GM21786 (cell line): ENCODE measurements around the gene BLM.
A peak's percentile ranks its signal among the peaks of the same experiment; 100 is the strongest.
"Not testable (repeated sequence)": the region's sequence is repeated elsewhere in the genome, so short reads cannot be mapped to it uniquely, and the experiment has no call there.

Experiments
- ATAC-seq: cut with Tn5 transposase; IDR thresholded peaks from one replicate; pipeline ENCODE4 v1.9.1; 2021; ENCODE audit not compliant: unreplicated experiment

BLM gene

DNA sequence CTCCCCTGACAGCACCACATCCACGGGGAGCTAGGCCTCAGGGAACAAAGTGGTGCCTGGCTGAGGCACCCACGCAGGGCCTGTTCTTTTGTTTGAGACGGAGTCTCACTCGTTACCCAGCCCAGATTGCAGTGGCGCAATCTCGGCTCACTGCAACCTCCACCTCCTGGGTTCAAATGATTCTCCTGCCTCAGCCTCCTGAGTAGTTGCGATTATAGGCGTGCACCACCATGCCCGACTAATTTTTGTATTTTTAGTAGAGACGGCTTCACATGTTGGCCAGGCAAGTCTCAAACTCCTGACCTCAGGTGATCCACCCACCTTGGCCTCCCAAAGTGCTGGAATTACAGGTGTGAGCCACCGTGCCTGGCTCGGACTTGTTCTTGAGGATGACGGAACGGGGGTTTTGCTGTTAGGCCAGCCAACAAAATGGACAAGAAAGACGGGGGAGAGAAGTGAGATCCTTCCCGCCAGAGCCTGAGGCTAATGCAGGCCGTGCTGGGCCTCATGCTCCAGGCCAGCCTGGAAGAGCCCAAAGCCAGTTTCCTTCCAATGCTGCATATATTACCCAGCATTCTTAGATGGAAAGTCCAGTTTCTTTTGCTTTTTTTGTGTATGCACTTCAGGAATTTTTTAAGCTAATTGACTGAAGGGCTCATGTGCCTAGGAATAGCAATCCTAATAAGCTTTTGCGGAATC lies 123.2 kb downstream of the BLM start:
- no peak for ATAC-seq

DNA sequence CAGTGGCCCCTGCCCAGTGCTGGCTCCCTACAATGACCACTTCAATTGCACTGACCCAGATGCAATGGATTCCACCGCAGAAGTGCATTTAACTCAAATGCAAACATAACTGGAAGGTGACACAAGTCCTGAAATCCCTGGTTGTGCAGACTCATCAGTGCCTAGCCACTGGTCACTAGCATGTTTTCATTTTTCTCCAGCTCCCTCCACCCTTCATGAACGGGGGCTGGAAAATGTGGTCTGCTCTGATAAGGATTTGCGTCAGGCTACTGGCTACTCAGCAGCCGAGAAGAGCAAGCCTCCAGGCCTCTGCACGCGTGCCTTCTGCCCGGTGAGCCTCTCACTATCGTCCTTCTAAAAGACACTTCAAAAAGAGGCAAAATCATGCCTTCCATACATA lies 123.8 kb downstream of the BLM start:
- no peak for ATAC-seq

DNA sequence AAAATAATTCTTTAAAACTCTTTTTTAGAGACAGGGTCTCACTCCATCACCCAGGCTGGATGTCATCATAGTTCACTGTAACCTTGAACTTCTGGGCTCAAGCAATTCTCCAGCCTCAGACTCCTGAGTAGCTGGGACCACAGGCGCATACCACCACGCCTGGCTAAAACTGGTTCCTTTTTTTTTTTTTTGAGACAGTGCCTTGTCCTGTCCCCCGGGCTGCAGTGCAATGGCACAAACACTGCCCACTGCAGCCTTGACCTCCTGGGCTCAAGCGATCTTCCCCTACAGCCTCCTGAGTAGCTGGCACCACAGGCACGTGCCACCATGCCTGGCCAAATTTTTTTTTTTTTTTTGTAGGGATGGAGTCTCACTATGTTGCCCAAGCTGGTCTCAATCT lies 127.5 kb downstream of the BLM start:
- ATAC-seq = no peak

DNA sequence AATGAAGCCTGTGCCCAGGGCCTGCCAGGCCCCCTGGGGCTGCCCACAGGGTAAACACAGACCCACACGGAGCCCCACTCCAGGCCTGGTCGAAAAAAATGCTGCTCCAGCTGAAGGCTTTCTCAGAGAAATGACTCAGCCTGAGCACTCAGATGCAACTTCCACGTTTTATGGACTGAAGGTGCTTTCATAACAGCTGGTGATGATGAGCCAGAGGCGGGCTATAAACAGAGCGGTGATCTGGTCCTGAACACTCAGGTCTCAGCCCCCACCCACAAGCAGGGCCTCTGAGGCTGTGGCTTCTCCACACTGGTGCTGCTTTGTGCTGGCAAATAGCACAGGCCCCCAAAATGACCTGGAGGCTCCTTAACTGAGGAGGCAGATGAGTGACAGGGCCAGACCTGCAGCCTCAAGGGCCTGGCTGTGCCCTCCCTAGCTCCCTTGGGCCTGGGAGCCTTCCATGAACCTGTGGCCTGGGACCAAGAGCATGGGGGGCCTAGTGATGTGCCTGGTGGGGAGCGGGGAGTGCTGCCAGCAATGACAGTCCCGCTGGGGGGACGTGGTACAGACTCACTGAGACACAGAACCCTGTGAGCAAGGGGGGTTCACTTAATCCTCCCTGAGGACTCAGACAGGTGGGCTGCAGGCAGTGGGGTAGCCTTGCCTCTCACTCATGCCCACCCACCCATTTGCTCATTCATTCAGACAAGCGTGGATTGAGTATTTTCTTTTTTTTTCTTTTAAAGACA lies 128.2 kb downstream of the BLM start:
- ATAC-seq = peak; percentile 90

DNA sequence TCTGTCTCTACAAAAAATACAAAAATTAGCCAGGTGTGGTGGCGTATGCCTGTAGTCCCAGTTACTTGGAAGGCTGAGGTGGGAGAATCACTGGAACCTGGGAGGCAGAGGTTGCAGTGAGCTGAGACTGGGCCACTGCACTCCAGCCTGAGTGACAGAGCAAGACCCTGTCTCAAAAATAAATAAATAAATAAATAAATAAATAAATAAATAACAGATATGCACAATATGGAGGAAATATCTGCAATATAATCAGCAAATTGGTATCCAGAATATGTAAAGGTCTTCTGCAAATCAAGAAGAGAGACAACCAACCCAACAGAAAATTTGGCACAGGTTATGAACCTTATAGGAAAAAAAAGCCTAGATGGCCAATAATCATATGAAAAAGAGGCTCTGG lies 132.3 kb downstream of the BLM start:
- not testable (repeated sequence) for ATAC-seq

DNA sequence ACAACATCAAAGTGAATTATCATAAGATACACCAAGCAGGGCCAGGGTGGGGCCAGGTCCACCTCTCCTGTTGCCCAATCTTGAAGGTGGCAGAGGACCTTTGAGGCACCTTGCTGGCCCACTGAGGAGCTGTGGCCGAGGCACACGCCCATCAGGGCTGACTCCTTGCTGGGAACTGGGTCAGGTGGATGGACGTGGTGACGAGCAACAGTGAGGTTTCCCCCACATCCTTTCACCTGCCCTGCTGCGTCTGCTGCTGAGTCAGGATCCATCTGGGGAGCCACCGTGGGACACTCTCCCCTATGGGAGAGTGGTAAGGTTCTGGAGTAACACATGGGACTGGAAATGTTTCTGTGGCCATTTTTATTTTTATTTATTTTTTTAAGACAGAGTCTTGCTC lies 134.0 kb downstream of the BLM start:
- no peak for ATAC-seq

DNA sequence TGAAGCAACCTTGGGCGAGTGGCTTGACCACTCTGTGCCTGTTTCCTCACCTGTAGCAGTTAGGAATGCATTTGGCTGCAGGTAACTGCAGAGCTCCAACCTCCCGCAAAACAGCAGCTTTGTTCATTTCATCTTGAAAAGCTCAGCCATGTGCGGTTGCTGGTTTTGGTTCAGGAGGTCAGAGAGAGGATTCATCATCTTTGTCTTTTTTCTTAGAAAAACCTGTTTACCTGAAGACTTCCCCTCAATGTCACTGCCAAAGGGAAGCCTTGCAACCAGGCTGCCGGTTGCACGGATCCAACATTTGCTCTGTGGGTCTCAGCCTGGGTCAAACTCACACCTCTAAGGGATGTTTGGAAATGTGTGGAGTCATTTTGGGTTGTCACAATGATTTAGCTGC lies 134.8 kb downstream of the BLM start:
- no peak for ATAC-seq

DNA sequence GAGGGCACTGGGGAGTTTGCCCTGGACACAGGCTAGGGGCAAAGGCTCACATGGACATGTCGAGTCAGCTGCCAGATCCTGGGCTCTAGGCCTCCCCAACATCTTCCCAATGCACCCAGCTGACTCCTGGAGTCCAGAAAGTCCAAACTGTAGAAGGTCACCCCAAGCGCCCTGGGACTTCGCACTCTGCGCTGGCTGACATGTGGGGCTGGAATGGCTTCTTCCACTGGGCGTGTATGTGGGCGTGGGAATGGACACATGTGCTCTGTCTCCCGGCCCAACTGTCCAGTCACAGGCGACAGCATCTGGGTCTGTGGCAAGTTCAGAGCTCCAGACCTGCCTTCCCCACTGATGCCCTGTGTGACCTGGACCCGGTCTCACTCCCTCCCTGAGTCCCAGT lies 138.0 kb downstream of the BLM start:
- ATAC-seq = no peak

DNA sequence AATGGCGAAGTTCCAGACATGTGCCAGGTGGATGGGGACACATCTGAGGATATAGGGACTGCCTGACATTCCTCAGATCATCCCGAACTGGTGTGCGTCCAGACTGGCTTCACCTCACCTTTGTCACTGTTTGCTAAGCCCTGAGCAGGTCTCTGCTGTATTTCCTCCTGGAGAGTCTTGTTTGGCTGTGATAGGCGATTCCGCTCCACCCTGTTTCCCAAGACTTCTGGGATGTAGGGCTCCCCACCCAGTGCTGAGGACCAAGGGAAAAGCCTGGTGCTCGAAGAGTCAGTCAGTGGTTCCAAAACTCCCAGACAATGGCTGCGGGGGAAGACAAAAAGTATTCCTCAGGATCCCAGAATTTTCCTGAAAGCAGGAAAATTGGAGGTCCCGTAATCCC lies 140.2 kb downstream of the BLM start:
- ATAC-seq = no peak

DNA sequence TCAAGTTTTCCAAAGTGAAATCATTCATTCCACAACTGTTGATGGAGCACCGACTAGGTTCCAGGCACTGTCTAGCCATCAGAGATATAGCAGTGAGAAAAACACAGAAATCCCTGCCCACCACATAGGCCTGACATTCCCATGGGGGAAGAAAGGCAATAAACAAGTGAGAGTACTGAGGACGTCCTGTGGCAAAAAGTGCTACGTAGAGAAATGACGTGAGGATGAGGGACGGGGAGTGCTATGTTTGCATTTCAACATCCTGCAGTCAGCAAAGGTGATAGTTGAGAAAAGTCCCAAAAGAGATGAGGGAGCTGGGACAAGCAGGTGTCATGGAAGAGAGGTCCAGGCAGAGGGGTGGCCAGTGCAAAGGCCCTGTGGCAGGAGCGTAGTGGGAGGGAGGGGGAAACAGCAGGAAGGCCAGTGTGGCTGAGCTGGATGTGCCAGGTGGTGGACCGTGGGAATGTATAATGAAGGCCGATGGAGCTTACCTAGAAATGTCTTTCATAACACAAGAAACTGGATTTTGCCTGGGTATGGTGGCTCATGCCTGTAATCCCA lies 140.8 kb downstream of the BLM start:
- no peak for ATAC-seq

DNA sequence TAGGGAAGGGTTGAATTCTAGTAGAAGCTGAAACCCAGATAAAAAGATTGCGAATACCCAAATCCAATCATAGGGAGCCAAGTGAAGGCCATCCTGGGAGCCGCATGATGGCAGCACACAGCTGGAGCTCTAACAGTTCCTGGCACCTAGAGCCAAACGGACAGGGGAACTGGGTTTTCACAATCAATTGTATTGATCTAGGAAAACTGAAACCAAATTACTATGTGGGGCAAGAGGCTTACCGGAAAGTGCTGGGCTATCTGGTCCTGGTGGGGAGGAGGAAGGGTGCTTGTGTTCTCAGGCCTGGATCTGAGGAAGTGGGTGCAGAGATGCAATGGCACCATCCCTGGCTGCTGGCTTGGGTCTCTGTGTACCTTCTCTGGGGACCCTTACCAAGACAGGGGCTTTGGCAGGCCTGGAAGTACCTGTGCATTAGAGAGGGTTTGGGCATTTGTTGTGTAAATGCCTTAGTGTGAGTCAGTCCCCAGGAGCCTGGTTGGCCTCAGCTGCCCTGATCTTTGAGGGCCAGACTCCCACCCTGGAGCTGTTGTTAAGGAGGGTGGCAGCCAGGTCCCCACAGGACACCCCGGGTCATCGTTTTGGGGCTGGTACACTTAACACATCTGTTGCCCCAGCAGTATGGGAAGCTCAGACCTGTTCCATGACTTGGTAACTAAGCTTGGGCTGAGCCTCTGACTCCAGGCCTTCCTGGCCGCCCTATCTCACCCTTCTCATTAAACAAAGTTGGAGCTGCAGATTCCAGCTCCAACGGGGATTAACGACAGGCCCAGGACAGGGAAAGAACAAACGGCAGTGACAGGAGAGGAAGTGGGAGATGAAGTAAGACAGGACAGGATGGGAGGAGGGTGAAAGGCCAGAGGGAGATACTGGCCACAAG lies 142.3 kb downstream of the BLM start:
- no peak for ATAC-seq

DNA sequence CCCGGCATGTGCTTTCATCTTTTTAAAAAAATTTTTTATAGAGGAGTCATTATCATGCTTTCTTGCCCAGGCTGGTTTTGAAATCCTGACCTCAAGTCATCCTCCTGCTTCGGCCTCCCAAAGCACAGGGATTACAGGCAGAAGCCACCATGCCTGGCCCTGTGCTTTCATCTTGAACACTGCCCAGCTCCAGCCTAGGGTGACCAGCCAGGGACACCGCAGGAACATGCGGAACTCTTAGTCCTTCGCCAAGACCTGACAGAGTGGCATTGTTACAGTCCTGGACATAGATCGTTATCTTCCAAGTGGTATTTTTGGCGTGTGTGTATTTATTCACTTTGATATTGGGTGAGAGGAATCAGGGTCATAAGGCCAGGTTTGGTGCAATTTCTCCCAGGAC lies 143.3 kb downstream of the BLM start:
- ATAC-seq = no peak

DNA sequence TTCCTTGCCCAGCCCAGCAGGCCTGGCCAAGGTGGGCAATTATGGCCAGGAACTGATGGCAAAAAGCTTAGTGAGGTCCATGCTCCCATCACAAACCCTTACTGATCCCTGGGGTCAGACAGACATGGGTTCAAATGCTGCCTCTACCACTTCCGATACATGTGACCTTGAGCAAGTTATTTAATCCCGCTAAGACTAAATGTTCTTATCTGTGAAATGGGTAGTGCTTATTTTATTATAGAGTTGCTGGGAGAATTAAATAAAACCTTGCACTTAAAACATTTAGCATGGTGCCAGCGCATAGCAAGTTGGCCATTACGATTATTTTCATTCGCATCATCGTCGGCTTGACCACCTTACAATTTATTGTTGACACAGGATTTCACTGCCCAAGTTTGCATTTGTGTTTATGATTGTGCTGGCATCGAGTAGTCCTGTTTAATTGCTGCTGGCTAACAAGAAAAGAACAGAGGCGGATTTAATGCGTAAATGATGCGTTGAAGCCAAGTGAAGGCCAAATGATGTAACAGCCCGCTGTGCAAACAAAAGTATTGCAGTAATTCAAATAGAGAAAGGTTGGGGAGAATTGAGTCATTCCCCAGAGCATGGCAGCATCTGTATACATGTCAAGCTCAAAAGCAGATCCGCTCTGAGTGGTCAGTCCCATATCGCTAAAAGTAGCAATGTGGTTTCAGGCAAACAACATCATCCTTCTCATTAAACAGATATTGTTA lies 144.0 kb downstream of the BLM start:
- ATAC-seq = no peak

DNA sequence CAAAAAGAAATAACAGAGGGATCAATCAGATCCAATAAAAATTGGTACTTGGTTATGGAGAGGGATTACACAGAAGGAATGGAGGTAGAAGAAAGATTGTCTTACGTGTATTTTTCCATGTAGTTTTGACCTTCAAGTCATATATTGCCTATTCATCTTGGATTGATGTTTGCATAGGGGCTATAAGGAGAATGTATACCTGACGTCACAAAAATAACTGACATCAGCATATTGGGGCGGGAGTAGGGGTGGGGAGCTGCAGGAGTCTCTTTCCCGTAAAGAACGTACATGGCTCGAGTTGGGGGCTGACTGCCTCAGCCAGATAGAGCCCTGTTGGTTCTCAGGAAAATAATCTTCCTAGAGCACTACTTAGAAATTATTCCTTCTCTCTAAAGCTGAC lies 145.3 kb downstream of the BLM start:
- ATAC-seq = no peak

DNA sequence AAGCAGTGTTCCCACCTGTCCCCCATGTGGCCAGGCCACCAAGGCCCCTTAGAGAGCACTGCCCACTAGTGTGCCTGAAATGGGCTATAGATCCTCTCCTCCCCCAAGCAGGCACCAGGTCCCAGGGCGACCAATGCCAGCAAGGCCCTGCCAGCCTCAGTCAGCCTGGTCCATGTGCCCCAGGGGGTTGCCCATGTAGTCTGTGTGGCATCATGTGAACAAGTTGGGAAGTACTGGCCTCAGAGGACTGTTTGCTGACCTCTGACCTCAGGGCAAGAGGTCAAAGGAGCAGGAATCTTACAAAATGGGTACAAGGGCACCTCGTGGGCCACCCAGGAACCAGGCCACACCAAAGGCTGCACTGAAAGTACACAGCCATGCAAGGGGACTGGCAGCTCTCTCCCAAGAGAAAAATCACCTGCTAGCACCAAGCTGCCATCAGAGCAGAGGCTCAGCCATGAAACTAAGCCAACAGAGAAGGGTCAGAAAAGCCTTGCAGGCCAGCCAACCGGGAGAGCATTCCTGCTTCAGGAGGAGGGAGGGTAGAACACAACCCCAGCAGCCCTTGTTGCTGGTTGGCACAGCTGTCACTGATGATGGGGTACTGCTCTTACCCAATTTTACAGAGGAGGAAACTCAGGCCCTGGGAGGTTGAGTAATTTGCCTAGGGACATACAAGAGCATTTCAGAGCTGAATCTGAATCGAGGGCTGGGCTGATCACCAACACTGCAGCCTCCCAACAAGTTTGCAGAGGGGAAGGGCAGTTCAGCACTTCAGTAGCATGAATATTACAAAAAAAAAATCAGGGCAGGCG lies 146.0 kb downstream of the BLM start:
- ATAC-seq = no peak

DNA sequence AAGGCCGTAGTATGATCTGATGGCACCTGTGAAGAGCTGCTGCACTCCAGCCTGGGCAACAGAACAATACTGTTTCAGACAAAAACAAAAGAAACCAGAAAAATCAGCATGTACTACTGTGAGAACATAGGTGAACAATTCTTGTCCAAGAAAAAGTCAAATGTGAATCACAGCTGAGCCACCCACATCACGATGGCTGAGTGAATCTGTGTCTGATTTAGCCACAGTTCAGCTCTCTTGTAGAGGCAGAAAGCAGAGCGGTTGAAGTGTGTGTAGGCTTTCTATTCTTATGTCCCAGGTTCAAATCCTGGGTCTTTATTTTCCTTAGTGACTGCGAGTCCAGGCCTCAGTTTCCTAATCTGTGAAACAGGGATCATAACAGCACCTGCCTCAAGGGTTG lies 146.8 kb downstream of the BLM start:
- ATAC-seq = no peak

DNA sequence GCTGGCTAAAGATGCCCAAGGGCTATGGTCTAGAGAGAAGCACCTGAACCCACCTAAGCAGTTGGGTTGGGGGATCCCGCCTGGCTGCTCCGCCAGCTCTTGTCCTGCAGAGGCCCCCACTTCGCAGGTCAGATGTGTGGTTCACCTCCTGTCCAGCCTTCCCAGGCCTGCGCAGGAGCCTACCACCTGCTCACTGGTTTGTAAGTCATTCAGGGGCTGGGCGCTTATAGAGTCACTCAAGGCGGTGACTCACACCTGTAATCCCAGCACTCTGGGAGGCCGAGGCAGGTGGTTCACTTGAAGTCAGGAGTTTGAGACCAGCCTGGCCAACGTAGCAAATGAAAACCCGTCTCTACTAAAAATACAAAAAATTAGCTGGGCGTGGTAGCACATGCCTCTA lies 147.4 kb downstream of the BLM start:
- ATAC-seq = no peak

DNA sequence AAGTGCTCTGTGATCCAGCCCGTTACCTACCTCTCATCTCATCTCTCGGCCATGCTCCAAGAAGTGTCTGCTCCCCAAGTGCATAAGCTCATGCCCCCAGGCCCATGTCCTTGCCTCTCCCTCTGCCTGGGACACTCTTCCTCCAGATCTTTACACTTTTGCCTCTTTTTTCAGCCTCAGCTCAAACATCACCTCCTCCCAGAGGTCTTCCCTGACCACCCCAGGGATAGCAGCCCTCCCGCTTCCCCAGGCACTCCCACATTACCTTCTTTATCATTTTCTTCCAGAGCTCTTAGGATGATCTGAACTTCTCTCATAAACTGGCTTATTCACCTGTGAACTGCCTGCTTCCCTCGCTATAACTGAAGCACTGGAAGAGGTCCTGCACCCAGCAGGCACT lies 148.6 kb downstream of the BLM start:
- ATAC-seq = no peak
